Astrocyte (in vitro differentiated cells and primary cell): ENCODE data around the gene KCNMA1. TPM values are rescaled to one million over a fixed set of nuclear protein-coding genes. Genes with fewer than 3 reads are reported as not detected.

Experiments
- DNase-seq: peaks from one replicate; pipeline ENCODE4 v3.0.0-alpha.2; 2010; ENCODE audit warnings: low read depth
- FAIRE-seq: peaks from 2 replicates; lab custom pipeline; 2011; peaks lifted over from hg19 to GRCh38; lab: Jason Lieb, UNC
- H2AFZ ChIP-seq: 2 replicates; pipeline ENCODE4 v1.6.0; 2012; ENCODE audit warnings: low read depth, low read length, inconsistent platforms
- H3K27ac ChIP-seq: 2 replicates; pipeline ENCODE4 v1.5.1; 2011; ENCODE audit warnings: low read depth, low read length, inconsistent platforms
- H3K27me3 ChIP-seq: 2 replicates; pipeline ENCODE4 v1.6.0; 2011; ENCODE audit warnings: low read length, inconsistent platforms; ENCODE audit not compliant: insufficient read depth
- H3K36me3 ChIP-seq: 2 replicates; pipeline ENCODE4 v1.5.1; 2011; ENCODE audit warnings: low read length, inconsistent platforms; ENCODE audit not compliant: insufficient read depth
- H3K4me1 ChIP-seq: 2 replicates; pipeline ENCODE4 v1.5.1; 2011; ENCODE audit warnings: low read length, inconsistent platforms; ENCODE audit not compliant: insufficient read depth
- H3K4me2 ChIP-seq: 2 replicates; pipeline ENCODE4 v1.6.0; 2012; ENCODE audit warnings: low read length, inconsistent platforms
- H3K4me3 ChIP-seq: 2 replicates; pipeline ENCODE4 v1.5.1; 2011; ENCODE audit warnings: low read depth, mild to moderate bottlenecking, low read length, inconsistent platforms; ENCODE audit not compliant: insufficient read depth
- H3K79me2 ChIP-seq: 2 replicates; pipeline ENCODE4 v1.6.0; 2012; ENCODE audit warnings: mild to moderate bottlenecking, low read length, inconsistent platforms; ENCODE audit not compliant: insufficient read depth
- H3K9ac ChIP-seq: 2 replicates; pipeline ENCODE4 v1.6.0; 2012; ENCODE audit warnings: mild to moderate bottlenecking, low read length, inconsistent platforms
- H3K9me3 ChIP-seq: 2 replicates; pipeline ENCODE4 v1.5.1; 2012; ENCODE audit warnings: low read depth, mild to moderate bottlenecking, low read length, inconsistent platforms; ENCODE audit not compliant: insufficient read depth
- H4K20me1 ChIP-seq: 2 replicates; pipeline ENCODE4 v1.6.0; 2012; ENCODE audit warnings: low read length, inconsistent platforms; ENCODE audit not compliant: insufficient read depth
- H3K27ac Mint-ChIP-seq: one replicate; pipeline ENCODE4 v1.8.0; 2021; ENCODE audit warnings: mild to moderate bottlenecking, mixed read lengths; ENCODE audit not compliant: unreplicated experiment
- H3K27me3 Mint-ChIP-seq: one replicate; pipeline ENCODE4 v1.8.0; 2021; ENCODE audit warnings: low read depth, mixed read lengths; ENCODE audit not compliant: unreplicated experiment
- H3K36me3 Mint-ChIP-seq: one replicate; pipeline ENCODE4 v1.8.0; 2021; ENCODE audit warnings: low read depth, mixed read lengths; ENCODE audit not compliant: unreplicated experiment
- H3K4me1 Mint-ChIP-seq: one replicate; pipeline ENCODE4 v1.8.0; 2021; ENCODE audit warnings: low read depth, mixed read lengths; ENCODE audit not compliant: unreplicated experiment
- H3K4me3 Mint-ChIP-seq: one replicate; pipeline ENCODE4 v1.8.0; 2021; ENCODE audit warnings: mild to moderate bottlenecking, moderate library complexity, mixed read lengths; ENCODE audit not compliant: unreplicated experiment
- H3K9me3 Mint-ChIP-seq: one replicate; pipeline ENCODE4 v1.8.0; 2021; ENCODE audit warnings: mild to moderate bottlenecking, mixed read lengths; ENCODE audit not compliant: unreplicated experiment
- CTCF ChIP-seq: IDR thresholded peaks from 2 replicates; pipeline ENCODE4 v1.5.1; 2011; ENCODE audit warnings: low read depth, mild to moderate bottlenecking, inconsistent platforms, low read length, moderate library complexity; ENCODE audit not compliant: insufficient read depth
- EZH2 ChIP-seq: IDR thresholded peaks from 2 replicates; pipeline ENCODE4 v1.6.1; 2012; ENCODE audit warnings: mild to moderate bottlenecking, low read length, inconsistent platforms; ENCODE audit not compliant: insufficient read depth
- total RNA-seq: library from RNA; stranded (reverse); gene quantifications from 2 replicates; pipeline ENCODE4 v1.2.1, GENCODE V29; 2021

KCNMA1 gene
- total RNA-seq, 1 donor from 2014 or later = 45.8 TPM

- H3K27ac Mint-ChIP-seq = no peak overlapping the region
- no peak for FAIRE-seq
Observed at GRCh38 chr10:77680065-77680464, 42.5 kb upstream of the KCNMA1 start.

GRCh38 chr10:77679217-77679616 is 41.6 kb upstream of the KCNMA1 start:
- Mint-ChIP-seq H3K27me3 (peaks cover 17% of the 10 kb centered on the region), H3K9me3 (peaks cover 5% of the 10 kb centered on the region), H3K36me3 (peaks cover 2% of the 10 kb centered on the region), H3K4me1 (peaks cover 6% of the 10 kb centered on the region), H3K4me3 (no peak overlapping the region), H3K27ac (no peak overlapping the region)
- H3K79me2 ChIP-seq = no peaks in the 10 kb centered on the region
- no peaks in the 10 kb centered on the region for H3K9me3 ChIP-seq
- H2AFZ ChIP-seq = no peak overlapping the region
- H3K27me3 ChIP-seq = no peaks in the 10 kb centered on the region
- no peak overlapping the region for H3K4me3 ChIP-seq
- H3K27ac ChIP-seq = no peak overlapping the region
- no peaks in the 10 kb centered on the region for H3K4me1 ChIP-seq
- TF ChIP-seq CTCF (no peak), EZH2 (no peak)
- FAIRE-seq (no peak), DNase-seq (no peak)
- no peak overlapping the region for H3K4me2 ChIP-seq
- no peaks in the 10 kb centered on the region for H4K20me1 ChIP-seq
- H3K36me3 ChIP-seq = no peaks in the 10 kb centered on the region
- no peak overlapping the region for H3K9ac ChIP-seq

More at GRCh38 chr10:77680065-77680464, 42.5 kb upstream of the KCNMA1 start:
- Mint-ChIP-seq H3K4me3 (no peak overlapping the region), H3K4me1 (peaks cover 6% of the 10 kb centered on the region), H3K27me3 (peaks cover 17% of the 10 kb centered on the region), H3K9me3 (peaks cover 5% of the 10 kb centered on the region), H3K36me3 (peaks cover 2% of the 10 kb centered on the region)
- Histone ChIP-seq H3K4me1 (no peaks in the 10 kb centered on the region), H3K79me2 (no peaks in the 10 kb centered on the region), H3K9me3 (no peaks in the 10 kb centered on the region), H2AFZ (no peak overlapping the region), H3K27me3 (no peaks in the 10 kb centered on the region), H3K9ac (no peak overlapping the region), H4K20me1 (no peaks in the 10 kb centered on the region), H3K4me2 (no peak overlapping the region), H3K36me3 (no peaks in the 10 kb centered on the region), H3K27ac (no peak overlapping the region), H3K4me3 (no peak overlapping the region)
- no peak for TF ChIP-seq CTCF
- no peak for TF ChIP-seq EZH2
- DNase-seq = no peak

DNA sequence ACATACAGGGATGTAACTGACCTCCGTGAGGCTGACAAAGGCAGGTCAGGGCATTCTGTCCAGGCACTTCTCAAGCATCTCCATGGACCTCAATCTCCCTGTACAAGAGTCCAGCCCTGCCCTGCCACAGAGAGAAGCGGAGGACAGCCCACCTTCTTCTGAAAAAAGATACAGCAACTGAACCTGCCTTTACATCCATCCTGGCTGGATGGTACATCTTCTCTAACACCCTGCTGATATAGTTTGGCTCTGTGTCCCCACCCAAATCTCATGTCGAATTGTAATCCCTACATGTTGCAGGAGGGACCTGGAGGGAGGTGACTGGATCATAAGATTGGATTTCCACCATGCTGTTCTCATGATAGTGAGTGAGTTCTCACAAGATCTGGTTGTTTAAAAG is 40.5 kb upstream of the KCNMA1 start:
- H3K4me1 ChIP-seq = no peaks in the 10 kb centered on the region
- no peak for TF ChIP-seq EZH2
- TF ChIP-seq CTCF = no peak
- Mint-ChIP-seq H3K27ac (no peak overlapping the region), H3K27me3 (peaks cover 17% of the 10 kb centered on the region), H3K4me3 (no peak overlapping the region), H3K36me3 (peaks cover 2% of the 10 kb centered on the region), H3K4me1 (peaks cover 6% of the 10 kb centered on the region), H3K9me3 (peaks cover 9% of the 10 kb centered on the region)
- no peaks in the 10 kb centered on the region for H3K36me3 ChIP-seq
- no peak overlapping the region for H3K27ac ChIP-seq
- DNase-seq = no peak
- H3K27me3 ChIP-seq = no peaks in the 10 kb centered on the region
- H3K9me3 ChIP-seq = no peaks in the 10 kb centered on the region
- no peak for FAIRE-seq
- no peak overlapping the region for H2AFZ ChIP-seq
- H3K4me3 ChIP-seq = no peak overlapping the region
- H3K79me2 ChIP-seq = no peaks in the 10 kb centered on the region
- H4K20me1 ChIP-seq = no peaks in the 10 kb centered on the region
- no peak overlapping the region for H3K4me2 ChIP-seq
- H3K9ac ChIP-seq = no peak overlapping the region
